ENCODE results near the gene STK25.

The STK25 gene

GRCh38 chr2:241493092-241493491 lies 15.3 kb downstream of the STK25 start:
- Histone ChIP-seq H3K4me1 (peaks cover 16% of the 10 kb centered on the region), H3K36me3 (peaks cover 46% of the 10 kb centered on the region), H3K27me3 (no peaks in the 10 kb centered on the region; the same call in 1 of the 2 replicates), H3K9me3 (no peaks in the 10 kb centered on the region), H3K4me3 (ENCODE audit: low read depth, low read length) (no peak overlapping the region)
- TF ChIP-seq CTCF (IDR thresholded peaks at IDR 0.05; ENCODE audit: low read depth, low read length): no peak
- DNase-seq: no peak

- Histone ChIP-seq H3K9me3 (no peaks in the 10 kb centered on the region), H3K4me3 (ENCODE audit: low read depth, low read length) (no peak overlapping the region), H3K27me3 (no peaks in the 10 kb centered on the region; the same call in 1 of the 2 replicates), H3K36me3 (peaks cover 40% of the 10 kb centered on the region), H3K4me1 (peaks cover 16% of the 10 kb centered on the region)
- DNase-seq: no peak
- TF ChIP-seq CTCF (IDR thresholded peaks at IDR 0.05; ENCODE audit: low read depth, low read length): no peak
These were observed 16.2 kb downstream of the STK25 start for GRCh38 chr2:241492174-241492565.

- no peak for TF ChIP-seq CTCF (IDR thresholded peaks at IDR 0.05; ENCODE audit: low read depth, low read length)
- no peak overlapping the region for H3K4me3 ChIP-seq (ENCODE audit: low read depth, low read length)
- DNase-seq: no peak
- H3K36me3 ChIP-seq: peaks cover 35% of the 10 kb centered on the region
- H3K9me3 ChIP-seq: no peaks in the 10 kb centered on the region
- peaks cover 16% of the 10 kb centered on the region for H3K4me1 ChIP-seq
- H3K27me3 ChIP-seq: no peaks in the 10 kb centered on the region; the same call in 1 of the 2 replicates
These were observed 16.7 kb downstream of the STK25 start for GRCh38 chr2:241491549-241492173.

- peaks cover 28% of the 10 kb centered on the region for H3K36me3 ChIP-seq
- no peak for TF ChIP-seq CTCF (IDR thresholded peaks at IDR 0.05; ENCODE audit: low read depth, low read length)
- DNase-seq: peak; percentile 39
These were observed 17.4 kb downstream of the STK25 start for GRCh38 chr2:241490825-241491506.

GRCh38 chr2:241489733-241490680 lies 18.4 kb downstream of the STK25 start:
- DNase-seq: peak; percentile 83
- Histone ChIP-seq H3K4me3 (ENCODE audit: low read depth, low read length) (no peak overlapping the region), H3K36me3 (peaks cover 18% of the 10 kb centered on the region), H3K4me1 (peaks cover 16% of the 10 kb centered on the region), H3K27me3 (no peaks in the 10 kb centered on the region; the same call in 1 of the 2 replicates), H3K9me3 (no peaks in the 10 kb centered on the region)
- TF ChIP-seq CTCF (IDR thresholded peaks at IDR 0.05; ENCODE audit: low read depth, low read length): no peak; the same call in 1 of the 2 replicates

More at GRCh38 chr2:241490825-241491506, 17.4 kb downstream of the STK25 start:
- no peaks in the 10 kb centered on the region; the same call in 1 of the 2 replicates for H3K27me3 ChIP-seq
- no peak overlapping the region for H3K4me3 ChIP-seq (ENCODE audit: low read depth, low read length)
- H3K4me1 ChIP-seq: peaks cover 16% of the 10 kb centered on the region
- H3K9me3 ChIP-seq: no peaks in the 10 kb centered on the region

Data from BE2C (cell line).